Body of pancreas (tissue), 4 donors: Measurements from ENCODE around the gene SNX20.

Experiments
- POLR2A ChIP-seq, 3 donors: fragments of 450-650 bp; IDR thresholded peaks; one replicate each; pipeline ENCODE4 v1.6.1; 2016; ENCODE audit warnings: antibody characterized with exemption in 3 of 3, mild to moderate bottlenecking in 2 of 3
- TF ChIP-seq, protein P1 (sequence below), 7 experiments: fragments of 450-650 bp in 4 of 7; fragments of 200-600 bp in 3 of 7; sonication (generic) in 3 of 7; IDR thresholded peaks; one replicate each; pipeline ENCODE4 v1.5.1; 2016 to 2019; ENCODE audit warnings: antibody characterized with exemption in 7 of 7

DNA sequence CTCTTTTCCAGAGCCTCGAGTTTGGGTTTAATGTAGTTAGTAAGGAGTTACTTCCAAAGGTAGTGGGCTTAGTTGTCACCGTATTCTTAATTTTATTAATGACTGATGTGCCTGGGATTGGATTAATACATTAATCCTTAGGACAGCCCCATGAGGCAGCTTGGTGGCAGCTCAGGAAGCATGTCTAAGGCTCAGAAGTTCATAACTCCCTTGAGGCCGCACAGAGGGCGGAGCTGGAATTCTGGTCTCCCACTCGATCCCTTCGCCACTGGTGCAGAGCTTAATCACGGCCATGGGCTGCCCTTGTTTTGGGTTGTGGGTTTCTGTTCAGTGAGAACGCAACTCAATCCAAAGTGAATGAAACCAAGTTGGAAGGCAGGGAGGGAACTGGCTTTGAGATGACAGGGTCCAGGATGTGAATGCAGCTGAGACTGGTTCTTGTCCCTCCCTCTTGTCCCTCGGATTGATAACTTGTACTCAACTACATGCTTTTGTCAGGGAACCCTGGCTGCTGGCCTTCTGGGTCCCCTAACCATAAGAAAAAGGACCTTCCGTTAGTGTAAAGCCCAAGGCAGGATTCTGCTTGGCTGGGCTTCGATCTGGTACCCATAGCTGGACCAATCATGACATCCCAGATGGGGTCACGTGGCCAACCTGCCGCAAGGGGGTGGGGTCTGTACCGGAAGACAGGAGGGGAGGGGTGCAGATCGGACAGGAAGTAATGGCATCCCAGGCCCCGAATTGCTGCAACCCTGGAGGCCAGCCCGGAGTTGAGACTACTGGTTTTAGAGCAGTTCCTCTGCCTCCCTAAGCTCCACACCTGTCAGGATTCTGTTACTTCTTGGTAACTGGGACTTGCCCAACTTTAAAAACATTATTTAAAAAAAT is 45.4 kb downstream of the SNX20 start:
- TF ChIP-seq, protein P1, sequence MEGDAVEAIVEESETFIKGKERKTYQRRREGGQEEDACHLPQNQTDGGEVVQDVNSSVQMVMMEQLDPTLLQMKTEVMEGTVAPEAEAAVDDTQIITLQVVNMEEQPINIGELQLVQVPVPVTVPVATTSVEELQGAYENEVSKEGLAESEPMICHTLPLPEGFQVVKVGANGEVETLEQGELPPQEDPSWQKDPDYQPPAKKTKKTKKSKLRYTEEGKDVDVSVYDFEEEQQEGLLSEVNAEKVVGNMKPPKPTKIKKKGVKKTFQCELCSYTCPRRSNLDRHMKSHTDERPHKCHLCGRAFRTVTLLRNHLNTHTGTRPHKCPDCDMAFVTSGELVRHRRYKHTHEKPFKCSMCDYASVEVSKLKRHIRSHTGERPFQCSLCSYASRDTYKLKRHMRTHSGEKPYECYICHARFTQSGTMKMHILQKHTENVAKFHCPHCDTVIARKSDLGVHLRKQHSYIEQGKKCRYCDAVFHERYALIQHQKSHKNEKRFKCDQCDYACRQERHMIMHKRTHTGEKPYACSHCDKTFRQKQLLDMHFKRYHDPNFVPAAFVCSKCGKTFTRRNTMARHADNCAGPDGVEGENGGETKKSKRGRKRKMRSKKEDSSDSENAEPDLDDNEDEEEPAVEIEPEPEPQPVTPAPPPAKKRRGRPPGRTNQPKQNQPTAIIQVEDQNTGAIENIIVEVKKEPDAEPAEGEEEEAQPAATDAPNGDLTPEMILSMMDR (IDR thresholded peaks at IDR 0.05): no peak
- TF ChIP-seq POLR2A (IDR thresholded peaks at IDR 0.05): no peak
